Sciatic nerve (tissue), 2 donors: ENCODE data around the gene HHAT. TPM values are rescaled to one million over a fixed set of nuclear protein-coding genes. Genes with fewer than 3 reads are reported as not detected.

ENCODE experiments used
- ATAC-seq: fragments of 200-7000 bp; cut with Tn5 transposase; one replicate; pipeline ENCODE4 v1.9.1; 2020; ENCODE audit warnings: mild to moderate bottlenecking, moderate library complexity
- DNase-seq: peaks from one replicate; pipeline ENCODE4 v3.0.0-alpha.2; 2020; ENCODE audit warnings: low spot score
- intact Hi-C: fragments of 100-400 bp; cut with DNase I; formaldehyde crosslinking; loops from one replicate; pipeline ENCODE4 v1.14.2; 2022
- total RNA-seq: library from RNA; stranded (reverse); fragmentation: NEBNext Ultra II Directional; extraction: Animal tissue kit (Norgen Biotek cat#: 25700); gene quantifications from one replicate; pipeline ENCODE4 v1.2.1, GENCODE V29; 2021
- donor health status: DM: no; HTN: no; CAD: no.
- donor health status: DM: no; HTN: no; CAD: no.

The HHAT gene
- total RNA-seq, 1 donor from 2014 or later, result 7.7 TPM

DNA sequence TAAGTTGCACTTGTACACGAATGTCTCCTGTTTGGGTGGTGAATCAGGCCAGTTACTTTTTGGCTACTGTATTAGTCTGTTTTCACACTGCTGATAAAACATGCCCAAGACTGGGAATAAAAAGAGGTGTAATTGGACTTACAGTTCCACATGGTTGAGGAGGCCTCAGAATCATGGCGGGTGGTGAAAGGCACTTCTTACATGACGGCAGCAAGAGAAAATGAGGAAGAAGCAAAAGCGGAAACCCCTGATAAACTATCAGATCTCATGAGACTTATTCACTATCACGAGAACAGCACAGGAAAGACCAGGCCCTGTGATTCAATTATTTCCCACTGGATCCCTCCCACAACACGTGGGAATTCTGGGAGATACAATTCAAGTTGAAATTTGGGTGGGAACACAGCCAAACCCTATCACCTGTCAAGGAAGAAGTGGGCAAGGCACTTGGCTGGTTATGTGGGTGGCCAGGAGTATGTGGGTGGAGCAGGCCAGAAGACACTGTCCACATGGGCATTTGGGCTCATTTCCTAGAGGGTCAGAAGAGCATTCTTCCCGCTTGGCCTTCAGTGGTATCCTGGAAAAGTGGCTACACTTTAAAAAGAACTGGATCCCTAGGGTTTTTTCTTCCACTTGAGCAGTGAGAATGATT lies 228.8 kb downstream of the HHAT start:
- no peak for DNase-seq
- no peak for ATAC-seq
- intact Hi-C loops, result no loop called here

DNA sequence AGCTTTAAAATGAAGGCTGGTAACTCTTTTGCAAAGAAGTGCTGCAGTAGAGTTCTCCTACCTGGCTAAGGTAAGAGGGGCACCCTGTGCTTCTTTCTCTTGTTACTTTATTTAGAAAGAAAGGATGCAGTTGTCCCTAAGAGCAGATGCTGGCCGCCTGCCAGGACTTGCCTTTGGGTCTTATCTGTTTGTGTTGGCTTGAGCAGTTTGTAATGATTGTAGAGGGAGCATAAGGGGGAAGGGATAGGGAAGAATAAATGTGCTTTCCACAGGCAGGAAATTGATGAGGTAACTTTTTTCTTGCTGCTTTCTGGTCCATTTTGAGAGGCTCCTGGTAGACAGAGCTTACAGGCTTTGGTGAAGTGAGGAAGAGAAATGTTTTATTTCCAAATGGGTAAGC lies 229.6 kb downstream of the HHAT start:
- DNase-seq (peak; percentile 69), ATAC-seq (no peak)
- intact Hi-C loops, result no loop called here

DNA sequence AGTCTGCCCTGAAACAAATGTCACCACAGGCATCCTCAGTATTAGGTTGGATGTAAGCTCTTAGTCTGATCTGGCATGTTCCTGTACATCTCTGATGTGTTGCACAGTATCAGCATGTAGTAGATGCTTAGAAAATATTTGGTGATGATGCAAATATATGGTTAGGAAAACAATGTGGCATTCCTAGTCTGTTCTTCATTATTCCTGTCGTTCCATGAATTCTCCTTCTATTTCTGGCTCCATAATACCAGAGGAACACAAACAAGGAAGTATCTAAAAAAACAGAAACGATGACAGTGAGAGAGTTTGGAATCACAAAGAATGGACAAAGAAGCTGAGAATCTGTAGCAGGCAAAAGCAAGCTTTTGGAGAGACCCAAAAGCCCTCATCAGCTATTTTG lies 236.6 kb downstream of the HHAT start:
- intact Hi-C loops, result no loop called here
- DNase-seq, result no peak
- no peak for ATAC-seq

- intact Hi-C loops, result no loop called here
- ATAC-seq, result no peak
- DNase-seq, result no peak
Observed at GRCh38 chr1:210568631-210569030, 239.9 kb downstream of the HHAT start.

DNA sequence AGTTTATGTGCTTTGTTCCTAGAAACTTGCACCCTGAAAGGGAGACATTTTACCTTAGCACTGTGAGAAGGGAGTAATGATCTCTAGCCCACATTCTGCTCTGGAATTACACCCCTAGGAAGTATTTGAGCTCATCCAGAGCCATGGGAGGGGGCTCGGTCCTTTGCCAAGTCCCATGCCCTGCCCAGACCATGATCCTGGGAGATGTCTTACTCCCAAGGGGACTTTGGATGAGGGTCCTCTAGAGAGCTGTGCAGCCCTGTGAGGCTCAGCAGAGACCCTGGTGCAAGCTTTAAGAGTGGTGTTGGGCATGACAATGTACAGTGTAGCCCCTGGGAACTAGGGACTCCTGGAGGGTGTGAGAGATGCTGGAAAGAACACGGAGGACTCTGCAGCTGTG lies 241.4 kb downstream of the HHAT start:
- no peak for DNase-seq
- intact Hi-C loops, result no loop called here
- no peak for ATAC-seq

DNA sequence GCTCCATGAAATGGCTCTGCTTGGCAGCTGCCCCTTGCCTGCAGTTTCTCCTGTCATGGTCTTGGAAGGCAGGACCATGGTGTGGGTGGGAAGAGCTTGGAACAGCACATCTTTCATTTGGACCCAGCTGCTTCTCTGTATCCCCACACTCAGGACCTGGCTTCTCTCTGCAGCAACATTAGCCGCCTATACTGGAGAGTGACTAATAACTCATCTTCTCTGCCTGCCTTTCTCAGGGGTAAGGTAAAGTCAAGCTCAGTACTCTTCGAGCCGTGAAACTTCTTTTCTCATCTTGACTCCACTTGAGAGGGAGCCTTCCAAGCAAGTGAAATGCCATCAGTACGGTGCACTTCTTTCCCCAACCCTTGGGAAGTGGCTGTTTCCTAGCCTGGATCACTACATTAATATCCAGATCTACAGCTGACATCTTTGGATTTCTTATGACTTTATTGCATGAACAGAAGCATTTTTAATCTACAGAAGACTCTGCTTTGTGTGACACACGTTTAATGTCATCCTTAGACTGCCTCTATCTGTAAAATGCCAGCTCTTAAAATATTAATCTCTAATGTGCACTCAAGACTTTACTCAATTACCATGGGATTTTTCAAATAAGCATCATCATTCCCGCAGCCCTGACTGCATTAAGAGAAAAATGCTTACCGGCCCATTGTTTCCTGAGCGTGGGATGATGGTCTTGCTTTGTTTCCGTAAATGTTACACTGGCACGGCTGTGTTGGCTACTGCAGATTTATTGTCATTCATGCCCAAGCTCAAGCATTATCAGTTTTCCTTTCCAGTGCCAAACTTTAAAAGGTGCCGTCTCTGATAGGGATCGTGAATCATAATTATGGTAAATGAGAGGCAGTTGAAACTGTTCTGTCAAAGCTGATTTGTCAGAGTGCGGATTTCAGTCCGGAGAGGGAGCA lies 242.9 kb downstream of the HHAT start:
- intact Hi-C loops, result no loop called here
- DNase-seq, result no peak

GRCh38 chr1:210573141-210573540 lies 244.4 kb downstream of the HHAT start:
- DNase-seq, result no peak
- no peak for ATAC-seq
- intact Hi-C loops, result no loop called here

More for the DNA sequence above, 242.9 kb downstream of the HHAT start:
- no peak for ATAC-seq

DNA sequence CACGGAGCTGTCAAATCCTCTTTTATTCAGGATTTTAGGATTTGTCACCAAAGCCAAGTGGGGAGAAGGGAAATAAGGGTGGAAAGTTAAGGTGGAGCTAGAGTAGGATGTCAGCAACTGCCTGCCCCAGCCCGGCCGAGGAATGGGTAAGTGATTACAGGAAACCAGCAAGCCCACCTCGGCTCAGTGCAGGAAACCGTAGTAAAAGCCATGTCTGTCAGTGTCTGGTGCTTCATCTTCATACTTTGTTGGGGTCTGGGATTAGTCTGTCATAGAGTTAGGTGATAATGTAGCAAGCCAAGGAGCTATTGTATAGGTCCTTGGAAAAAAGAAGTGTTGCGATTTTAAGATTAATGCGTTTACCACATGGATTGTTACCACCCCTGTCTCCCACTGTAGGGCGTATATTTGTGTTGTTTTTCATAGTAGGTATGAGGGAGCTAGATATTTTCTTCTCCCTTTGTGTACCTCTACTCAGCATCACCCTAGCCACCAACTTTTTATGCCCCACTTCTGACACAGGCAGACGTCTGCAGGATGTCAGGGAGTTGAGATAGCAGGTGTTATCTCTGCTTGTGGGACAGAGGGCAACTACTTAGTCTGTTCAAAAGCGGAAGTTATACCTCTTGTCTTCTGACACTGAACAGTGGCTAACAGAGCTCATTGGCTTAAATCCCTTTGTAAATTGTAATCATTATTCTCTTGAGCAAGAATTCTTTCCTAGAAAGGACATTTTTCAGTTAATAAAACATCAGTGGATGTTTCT lies 253.7 kb downstream of the HHAT start:
- DNase-seq (no peak), ATAC-seq (no peak)
- intact Hi-C loops, result loop anchor here (10.0 kb wide), 1 partner anchor 552 kb away; the partner anchor contains the start of gene KCNH1

DNA sequence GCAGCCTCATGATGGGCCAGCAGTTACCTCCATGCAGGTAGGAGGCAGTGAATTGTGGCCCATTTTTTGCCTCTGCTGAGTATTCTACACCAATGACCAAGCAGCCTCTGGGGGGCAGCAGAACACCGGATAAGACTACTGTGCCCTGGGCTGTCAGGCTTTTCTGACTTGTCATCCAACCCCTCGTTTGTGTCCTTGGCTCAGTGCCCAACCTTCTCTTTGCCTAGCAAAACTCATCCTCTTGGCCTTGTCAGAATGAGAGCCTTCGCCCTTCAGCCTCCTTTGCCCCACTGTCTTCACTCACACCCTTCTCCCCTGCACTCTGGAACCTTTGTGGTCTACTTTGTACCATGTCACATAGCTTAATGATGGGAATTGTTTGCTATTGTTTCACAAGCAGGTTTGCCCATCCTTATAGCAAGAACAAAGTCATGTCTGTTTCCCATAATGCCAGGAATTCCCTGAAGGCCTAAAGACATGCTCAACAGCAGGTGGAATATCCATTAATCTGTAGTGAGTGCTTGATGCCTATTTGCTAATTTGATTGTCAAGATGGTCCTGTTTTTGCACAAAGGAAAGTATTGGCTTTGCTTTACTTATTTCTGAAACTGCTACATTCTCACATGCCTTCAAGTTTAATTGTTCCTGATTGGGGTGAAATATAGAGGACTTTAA lies 255.9 kb downstream of the HHAT start:
- ATAC-seq (peak; percentile 88), DNase-seq (peak; percentile 87)
- intact Hi-C loops, result loop anchor here (10.0 kb wide), 1 partner anchor 550 kb away; the partner anchor contains the start of gene KCNH1

GRCh38 chr1:210586771-210587170 lies 258.1 kb downstream of the HHAT start:
- no peak for ATAC-seq
- intact Hi-C loops, result loop anchor here (10.0 kb wide), 1 partner anchor 548 kb away; the partner anchor contains the start of gene KCNH1

GRCh38 chr1:210587566-210587965 lies 258.9 kb downstream of the HHAT start:
- DNase-seq (no peak), ATAC-seq (no peak)
- intact Hi-C loops, result loop anchor here (10.0 kb wide), 1 partner anchor 547 kb away; the partner anchor contains the start of gene KCNH1

More at GRCh38 chr1:210586771-210587170, 258.1 kb downstream of the HHAT start:
- DNase-seq, result no peak

GRCh38 chr1:210588357-210588756 lies 259.7 kb downstream of the HHAT start:
- no peak for ATAC-seq
- no peak for DNase-seq
- intact Hi-C loops, result loop anchor here (10.0 kb wide), 1 partner anchor 546 kb away; the partner anchor contains the start of gene KCNH1

DNA sequence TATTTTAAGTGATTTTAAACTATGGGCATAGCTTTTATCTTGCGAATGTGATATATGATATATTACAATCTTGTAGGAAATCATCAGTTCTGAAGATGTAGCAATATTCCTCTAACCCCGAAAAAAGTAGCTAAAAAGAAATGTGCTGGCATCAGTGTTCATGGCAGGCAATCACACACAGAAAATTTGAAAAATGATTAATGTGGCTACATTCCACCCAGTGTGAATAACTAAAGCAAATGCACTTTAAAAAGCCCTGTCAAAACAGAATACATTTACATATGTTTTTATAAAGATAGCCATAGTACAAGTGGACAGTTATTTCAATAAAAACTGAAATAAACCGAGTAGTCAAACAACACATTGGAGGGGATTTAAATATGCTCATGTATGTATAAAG lies 260.2 kb downstream of the HHAT start:
- DNase-seq, result no peak
- ATAC-seq, result no peak
- intact Hi-C loops, result loop anchor here (10.0 kb wide), 1 partner anchor 546 kb away; the partner anchor contains the start of gene KCNH1

DNA sequence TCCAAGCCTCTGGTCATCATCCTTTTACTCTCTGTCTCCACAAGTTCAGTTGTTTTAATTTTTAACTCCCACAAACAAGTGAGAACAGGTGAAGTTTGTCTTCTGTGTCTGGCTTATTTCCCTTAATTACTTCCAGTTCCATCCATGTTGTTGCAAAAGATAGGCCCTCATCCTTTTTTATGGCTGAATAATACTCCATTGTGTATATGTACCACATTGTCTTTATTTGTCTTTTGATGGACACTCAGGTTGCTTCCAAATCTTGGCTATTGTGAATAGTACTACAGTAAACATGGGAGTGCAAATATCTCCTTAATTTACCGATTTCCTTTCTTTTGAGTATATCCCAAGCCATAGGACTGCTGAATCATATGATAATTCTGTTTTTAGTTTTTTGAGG lies 262.5 kb downstream of the HHAT start:
- ATAC-seq, result no peak
- no peak for DNase-seq
- intact Hi-C loops, result no loop called here

DNA sequence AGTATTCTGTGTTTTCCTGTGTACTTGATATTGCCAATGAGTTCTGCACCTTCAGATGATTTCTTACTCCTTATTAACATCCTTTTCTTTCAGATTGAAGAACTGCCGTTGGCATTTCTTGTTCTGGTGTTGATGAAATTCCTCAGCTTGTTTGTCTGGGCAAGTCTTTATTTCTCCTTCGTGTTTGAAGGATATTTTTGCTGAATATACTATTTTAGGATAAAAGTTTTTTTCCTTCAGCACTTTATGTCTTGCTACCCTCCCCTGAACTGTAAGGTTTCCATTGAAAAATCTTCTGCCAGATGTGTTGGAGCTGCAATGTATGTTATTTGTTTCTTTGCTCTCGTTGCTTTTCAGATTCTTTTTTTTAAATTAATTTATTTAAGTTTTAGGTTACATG lies 265.9 kb downstream of the HHAT start:
- intact Hi-C loops, result no loop called here
- ATAC-seq (no peak), DNase-seq (no peak)

DNA sequence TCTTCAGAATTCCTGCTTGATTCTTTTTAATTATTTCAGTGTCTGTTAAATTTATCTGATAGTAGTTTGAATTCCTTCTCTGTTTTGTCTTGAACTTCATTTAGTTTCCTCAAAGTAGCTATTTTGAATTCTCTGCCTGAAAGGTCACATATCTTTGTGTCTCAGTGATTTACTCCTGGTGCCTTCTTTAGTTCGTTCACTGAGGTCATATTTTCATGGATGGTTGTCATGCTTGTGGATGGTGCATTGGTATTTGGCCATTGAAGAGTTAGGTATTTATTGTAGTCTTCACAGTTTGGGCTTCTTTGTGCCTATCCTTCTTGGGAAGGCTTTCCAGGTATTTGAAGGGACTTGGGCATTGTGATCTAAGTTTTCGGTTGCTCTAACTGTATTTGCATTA lies 267.9 kb downstream of the HHAT start:
- intact Hi-C loops, result no loop called here
- no peak for DNase-seq

GRCh38 chr1:210597555-210598134 lies 268.9 kb downstream of the HHAT start:
- DNase-seq (no peak), ATAC-seq (peak; percentile 67)
- intact Hi-C loops, result no loop called here

More for the DNA sequence above, 267.9 kb downstream of the HHAT start:
- no peak for ATAC-seq

DNA sequence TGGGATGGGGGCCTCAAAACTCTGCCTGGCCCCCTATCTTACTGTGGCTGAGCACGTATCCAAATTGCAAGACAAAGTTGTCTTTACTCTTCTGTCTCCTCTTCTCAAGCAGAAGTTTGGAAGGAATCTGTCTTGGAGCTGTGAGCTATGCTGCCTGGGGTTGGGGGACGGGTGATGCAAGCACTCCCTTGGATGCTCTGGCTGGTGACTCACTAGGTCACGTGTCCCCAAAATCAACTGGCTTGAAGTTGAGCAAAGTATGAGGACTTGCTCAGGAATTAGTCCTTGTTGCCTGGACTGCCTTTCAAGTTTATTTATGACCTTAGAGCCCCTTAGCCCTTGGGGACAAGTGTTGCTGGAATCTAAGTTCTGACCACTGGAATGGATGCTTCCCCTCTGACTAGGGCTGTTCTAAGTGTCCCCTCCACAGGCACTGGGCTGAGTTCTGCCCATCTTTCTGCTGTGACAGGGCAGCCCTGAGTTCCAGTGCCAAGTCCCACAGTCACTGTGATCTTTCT lies 269.5 kb downstream of the HHAT start:
- ATAC-seq (peak; percentile 92), DNase-seq (peak; percentile 64)
- intact Hi-C loops, result no loop called here
